WTC11 (cell line): ENCODE results near the gene PROSER2. TPM values are rescaled to one million over a fixed set of nuclear protein-coding genes. Genes with fewer than 3 reads are reported as not detected.

Source experiments
- ATAC-seq: fragments of 200-7000 bp; cut with Tn5 transposase; 2 replicates; pipeline ENCODE4 v1.10.0; 2021; ENCODE audit warnings: mild to moderate bottlenecking, moderate library complexity
- CTCF ChIA-PET: fragments of 300-600 bp; sonication (Branson Sonifier 250); formaldehyde crosslinking; loops from one replicate; lab custom pipeline; 2021; ENCODE audit warnings: antibody characterized with exemption; lab: Charles Lee
- POLR2A ChIA-PET: fragments of 350-600 bp; sonication (Branson Sonifier 250); formaldehyde crosslinking; loops from one replicate; lab custom pipeline; 2021; ENCODE audit warnings: antibody characterized with exemption; lab: Charles Lee
- DNase-seq: peaks from one replicate; pipeline ENCODE4 v3.0.0; 2021; ENCODE audit warnings: low spot score
- H3K27ac Mint-ChIP-seq: 2 replicates; pipeline ENCODE4 v1.8.0; 2021; ENCODE audit warnings: mixed read lengths
- H3K27me3 Mint-ChIP-seq: 2 replicates; pipeline ENCODE4 v1.8.0; 2021; ENCODE audit warnings: low read depth, mild to moderate bottlenecking, moderate library complexity, mixed read lengths
- H3K36me3 Mint-ChIP-seq: 2 replicates; pipeline ENCODE4 v1.8.0; 2021; ENCODE audit warnings: mixed read lengths
- H3K4me1 Mint-ChIP-seq: 2 replicates; pipeline ENCODE4 v1.8.0; 2022; ENCODE audit warnings: mixed read lengths
- H3K4me3 Mint-ChIP-seq: 2 replicates; pipeline ENCODE4 v1.8.0; 2021; ENCODE audit warnings: mild to moderate bottlenecking, moderate library complexity, mixed read lengths
- H3K9me3 Mint-ChIP-seq: 2 replicates; pipeline ENCODE4 v1.8.0; 2021; ENCODE audit warnings: mixed read lengths
- ATF1 ChIP-seq: sonication (generic); formaldehyde crosslinking; IDR thresholded peaks from 2 replicates; pipeline ENCODE4 v1.8.1; 2023; ENCODE audit warnings: mild to moderate bottlenecking, moderate library complexity, missing genetic modification reagents
- CDX4 ChIP-seq: fragments of 250-450 bp; sonication (Bioruptor Pico); IDR thresholded peaks from 2 replicates; pipeline ENCODE4 v1.9.0; 2021; ENCODE audit warnings: moderate library complexity, mild to moderate bottlenecking, inconsistent platforms, borderline replicate concordance
- CREM ChIP-seq: sonication (generic); formaldehyde crosslinking; IDR thresholded peaks from 2 replicates; pipeline ENCODE4 v1.8.1; 2022; ENCODE audit warnings: mild to moderate bottlenecking, missing genetic modification reagents, moderate library complexity
- CTCF ChIP-seq: fragments of 200-600 bp; IDR thresholded peaks from 2 replicates; pipeline ENCODE4 v1.8.0; 2022; ENCODE audit warnings: antibody characterized with exemption
- E2F4 ChIP-seq: sonication (generic); formaldehyde crosslinking; IDR thresholded peaks from 2 replicates; pipeline ENCODE4 v1.8.1; 2022; ENCODE audit warnings: low read depth, mild to moderate bottlenecking, moderate library complexity, missing genetic modification reagents, borderline replicate concordance
- ERG ChIP-seq: fragments of 250-450 bp; sonication (Bioruptor Pico); IDR thresholded peaks from 2 replicates; pipeline ENCODE4 v1.8.0; 2021; ENCODE audit warnings: mild to moderate bottlenecking
- HMGA2 ChIP-seq: fragments of 250-450 bp; sonication (Bioruptor Pico); IDR thresholded peaks from 2 replicates; pipeline ENCODE4 v1.4.0; 2021; ENCODE audit warnings: mild to moderate bottlenecking, moderate library complexity
- JAZF1 ChIP-seq: fragments of 250-450 bp; sonication (Bioruptor Pico); IDR thresholded peaks from 2 replicates; pipeline ENCODE4 v1.9.0; 2021; ENCODE audit warnings: moderate library complexity, mild to moderate bottlenecking, inconsistent platforms
- MXD4 ChIP-seq: fragments of 250-450 bp; sonication (Bioruptor Pico); IDR thresholded peaks from 2 replicates; pipeline ENCODE4 v1.8.0; 2021; ENCODE audit warnings: mild to moderate bottlenecking, moderate library complexity, borderline replicate concordance
- NFYB ChIP-seq: sonication (generic); formaldehyde crosslinking; conservative IDR thresholded peaks from 2 replicates; pipeline ENCODE4 v1.8.0; 2022; ENCODE audit warnings: low read depth, missing genetic modification reagents
- NR1H2 ChIP-seq: sonication (generic); formaldehyde crosslinking; IDR thresholded peaks from 2 replicates; pipeline ENCODE4 v1.9.0; 2021; ENCODE audit warnings: mild to moderate bottlenecking, moderate library complexity, missing genetic modification reagents
- NR2C2 ChIP-seq: sonication (generic); formaldehyde crosslinking; IDR thresholded peaks from 2 replicates; pipeline ENCODE4 v1.8.0; 2022; ENCODE audit warnings: mild to moderate bottlenecking, missing genetic modification reagents
- TCF7 ChIP-seq: sonication (generic); formaldehyde crosslinking; IDR thresholded peaks from 2 replicates; pipeline ENCODE4 v1.8.0; 2022; ENCODE audit warnings: mild to moderate bottlenecking, low read depth, missing genetic modification reagents, moderate library complexity
- ZNF219 ChIP-seq: sonication (generic); formaldehyde crosslinking; IDR thresholded peaks from 2 replicates; pipeline ENCODE4 v1.8.0; 2023; ENCODE audit warnings: missing genetic modification reagents, mild to moderate bottlenecking, borderline replicate concordance
- ZNF232 ChIP-seq: sonication (generic); formaldehyde crosslinking; IDR thresholded peaks from 2 replicates; pipeline ENCODE4 v1.8.0; 2022; ENCODE audit warnings: mild to moderate bottlenecking, missing genetic modification reagents
- total RNA-seq: library from RNA; stranded (reverse); gene quantifications from 3 replicates; pipeline ENCODE4 v1.2.3, GENCODE V29; 2021
- TF ChIP-seq, protein P1 (sequence below): sonication (generic); formaldehyde crosslinking; IDR thresholded peaks from 2 replicates; pipeline ENCODE4 v1.8.0; 2023; ENCODE audit warnings: missing genetic modification reagents
- TF ChIP-seq, protein P2 (sequence below): sonication (generic); formaldehyde crosslinking; IDR thresholded peaks from 2 replicates; pipeline ENCODE4 v1.8.1; 2023; ENCODE audit warnings: mild to moderate bottlenecking, missing genetic modification reagents
- TF ChIP-seq, protein P3 (sequence below): sonication (generic); formaldehyde crosslinking; IDR thresholded peaks from 2 replicates; pipeline ENCODE4 v1.8.1; 2022; ENCODE audit warnings: mild to moderate bottlenecking, missing genetic modification reagents, moderate library complexity, borderline replicate concordance
- TF ChIP-seq, protein P4 (sequence below): sonication (generic); formaldehyde crosslinking; IDR thresholded peaks from 2 replicates; pipeline ENCODE4 v1.8.0; 2022; ENCODE audit warnings: mild to moderate bottlenecking, missing genetic modification reagents
- TF ChIP-seq, protein P5 (sequence below): sonication (generic); formaldehyde crosslinking; IDR thresholded peaks from 2 replicates; pipeline ENCODE4 v1.8.1; 2022; ENCODE audit warnings: mild to moderate bottlenecking, moderate library complexity, missing genetic modification reagents

Gene PROSER2
- total RNA-seq, 1 experiment from 2014 or later: 8.5 TPM

GRCh38 chr10:11828682-11829284 is 5.6 kb downstream of the PROSER2 start:
- Mint-ChIP-seq H3K36me3 (no peaks in the 10 kb centered on the region), H3K27ac (peak overlapping the region; percentile 29), H3K4me3 (no peak overlapping the region), H3K4me1 (peaks cover 38% of the 10 kb centered on the region), H3K27me3 (peaks cover 15% of the 10 kb centered on the region), H3K9me3 (no peaks in the 10 kb centered on the region)
- ATAC-seq: peak; percentile 73
- TF ChIP-seq MXD4 (CRISPR knock-in tag): no peak
- TF ChIP-seq CREM (CRISPR knock-in tag): no peak
- TF ChIP-seq HMGA2 (CRISPR knock-in tag): no peak
- no peak for TF ChIP-seq ZNF232
- TF ChIP-seq, protein P1, sequence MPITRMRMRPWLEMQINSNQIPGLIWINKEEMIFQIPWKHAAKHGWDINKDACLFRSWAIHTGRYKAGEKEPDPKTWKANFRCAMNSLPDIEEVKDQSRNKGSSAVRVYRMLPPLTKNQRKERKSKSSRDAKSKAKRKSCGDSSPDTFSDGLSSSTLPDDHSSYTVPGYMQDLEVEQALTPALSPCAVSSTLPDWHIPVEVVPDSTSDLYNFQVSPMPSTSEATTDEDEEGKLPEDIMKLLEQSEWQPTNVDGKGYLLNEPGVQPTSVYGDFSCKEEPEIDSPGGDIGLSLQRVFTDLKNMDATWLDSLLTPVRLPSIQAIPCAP: no peak
- no peak for TF ChIP-seq NR2C2 (CRISPR knock-in tag)
- no peak for TF ChIP-seq CDX4 (CRISPR knock-in tag)
- TF ChIP-seq ATF1 (CRISPR knock-in tag): no peak
- POLR2A ChIA-PET: no interaction called here
- DNase-seq: no peak
- CTCF ChIA-PET: interaction anchor here (1.1 to 2.1 kb wide), 3 partner anchors 24 to 158 kb away, joined by 3 to 6 read pairs (median 3); no protein-coding TSS in a partner anchor

- H3K27me3 Mint-ChIP-seq: no peaks in the 10 kb centered on the region
- POLR2A ChIA-PET: no interaction called here
- H3K4me3 Mint-ChIP-seq: no peak overlapping the region
- CTCF ChIA-PET: interaction anchor here (0.7 to 2.4 kb wide), 4 partner anchors 22 to 156 kb away, joined by 3 to 9 read pairs (median 6); no protein-coding TSS in a partner anchor
- H3K36me3 Mint-ChIP-seq: no peaks in the 10 kb centered on the region
- peak; percentile 27; the same call in 1 of the 2 replicates for ATAC-seq
- H3K27ac Mint-ChIP-seq: 0 out of 2 replicates have a peak overlapping the region, but pooled peaks have one; percentile 33
- no peaks in the 10 kb centered on the region for H3K9me3 Mint-ChIP-seq
- peaks cover 27% of the 10 kb centered on the region for H3K4me1 Mint-ChIP-seq
- TF ChIP-seq, protein P2, sequence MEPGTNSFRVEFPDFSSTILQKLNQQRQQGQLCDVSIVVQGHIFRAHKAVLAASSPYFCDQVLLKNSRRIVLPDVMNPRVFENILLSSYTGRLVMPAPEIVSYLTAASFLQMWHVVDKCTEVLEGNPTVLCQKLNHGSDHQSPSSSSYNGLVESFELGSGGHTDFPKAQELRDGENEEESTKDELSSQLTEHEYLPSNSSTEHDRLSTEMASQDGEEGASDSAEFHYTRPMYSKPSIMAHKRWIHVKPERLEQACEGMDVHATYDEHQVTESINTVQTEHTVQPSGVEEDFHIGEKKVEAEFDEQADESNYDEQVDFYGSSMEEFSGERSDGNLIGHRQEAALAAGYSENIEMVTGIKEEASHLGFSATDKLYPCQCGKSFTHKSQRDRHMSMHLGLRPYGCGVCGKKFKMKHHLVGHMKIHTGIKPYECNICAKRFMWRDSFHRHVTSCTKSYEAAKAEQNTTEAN: no peak
- TF ChIP-seq, protein P3, sequence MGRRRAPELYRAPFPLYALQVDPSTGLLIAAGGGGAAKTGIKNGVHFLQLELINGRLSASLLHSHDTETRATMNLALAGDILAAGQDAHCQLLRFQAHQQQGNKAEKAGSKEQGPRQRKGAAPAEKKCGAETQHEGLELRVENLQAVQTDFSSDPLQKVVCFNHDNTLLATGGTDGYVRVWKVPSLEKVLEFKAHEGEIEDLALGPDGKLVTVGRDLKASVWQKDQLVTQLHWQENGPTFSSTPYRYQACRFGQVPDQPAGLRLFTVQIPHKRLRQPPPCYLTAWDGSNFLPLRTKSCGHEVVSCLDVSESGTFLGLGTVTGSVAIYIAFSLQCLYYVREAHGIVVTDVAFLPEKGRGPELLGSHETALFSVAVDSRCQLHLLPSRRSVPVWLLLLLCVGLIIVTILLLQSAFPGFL (CRISPR knock-in tag): no peak
- TF ChIP-seq, protein P4, sequence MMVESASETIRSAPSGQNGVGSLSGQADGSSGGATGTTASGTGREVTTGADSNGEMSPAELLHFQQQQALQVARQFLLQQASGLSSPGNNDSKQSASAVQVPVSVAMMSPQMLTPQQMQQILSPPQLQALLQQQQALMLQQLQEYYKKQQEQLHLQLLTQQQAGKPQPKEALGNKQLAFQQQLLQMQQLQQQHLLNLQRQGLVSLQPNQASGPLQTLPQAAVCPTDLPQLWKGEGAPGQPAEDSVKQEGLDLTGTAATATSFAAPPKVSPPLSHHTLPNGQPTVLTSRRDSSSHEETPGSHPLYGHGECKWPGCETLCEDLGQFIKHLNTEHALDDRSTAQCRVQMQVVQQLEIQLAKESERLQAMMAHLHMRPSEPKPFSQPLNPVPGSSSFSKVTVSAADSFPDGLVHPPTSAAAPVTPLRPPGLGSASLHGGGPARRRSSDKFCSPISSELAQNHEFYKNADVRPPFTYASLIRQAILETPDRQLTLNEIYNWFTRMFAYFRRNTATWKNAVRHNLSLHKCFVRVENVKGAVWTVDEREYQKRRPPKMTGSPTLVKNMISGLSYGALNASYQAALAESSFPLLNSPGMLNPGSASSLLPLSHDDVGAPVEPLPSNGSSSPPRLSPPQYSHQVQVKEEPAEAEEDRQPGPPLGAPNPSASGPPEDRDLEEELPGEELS (CRISPR knock-in tag): no peak
- TF ChIP-seq ERG (no peak), NFYB (CRISPR knock-in tag) (no peak), E2F4 (CRISPR knock-in tag) (no peak), ATF1 (CRISPR knock-in tag) (no peak), JAZF1 (CRISPR knock-in tag) (no peak), TCF7 (CRISPR knock-in tag) (no peak), CTCF (no peak), NR2C2 (CRISPR knock-in tag) (no peak), HMGA2 (CRISPR knock-in tag) (no peak), ZNF219 (no peak), NR1H2 (CRISPR knock-in tag) (no peak)
- TF ChIP-seq, protein P5, sequence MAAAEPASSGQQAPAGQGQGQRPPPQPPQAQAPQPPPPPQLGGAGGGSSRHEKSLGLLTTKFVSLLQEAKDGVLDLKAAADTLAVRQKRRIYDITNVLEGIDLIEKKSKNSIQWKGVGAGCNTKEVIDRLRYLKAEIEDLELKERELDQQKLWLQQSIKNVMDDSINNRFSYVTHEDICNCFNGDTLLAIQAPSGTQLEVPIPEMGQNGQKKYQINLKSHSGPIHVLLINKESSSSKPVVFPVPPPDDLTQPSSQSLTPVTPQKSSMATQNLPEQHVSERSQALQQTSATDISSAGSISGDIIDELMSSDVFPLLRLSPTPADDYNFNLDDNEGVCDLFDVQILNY (CRISPR knock-in tag): no peak
- TF ChIP-seq, protein P1: no peak
- TF ChIP-seq, all 79 proteins: peak for 0
- DNase-seq: no peak
These were observed 7.8 kb downstream of the PROSER2 start for GRCh38 chr10:11830836-11831519.
